NCI-H524 treated with DMSO at 0.1 percent for 48 hours (cell line): ENCODE results near the gene VKORC1L1.
"Not testable (repeated sequence)": the region's sequence is repeated elsewhere in the genome, so short reads cannot be mapped to it uniquely, and the experiment has no call there.

Experiments
- DNase-seq: peaks from one replicate; lab custom pipeline; 2025; lab: John Stamatoyannopoulos, UW

Gene VKORC1L1

DNA sequence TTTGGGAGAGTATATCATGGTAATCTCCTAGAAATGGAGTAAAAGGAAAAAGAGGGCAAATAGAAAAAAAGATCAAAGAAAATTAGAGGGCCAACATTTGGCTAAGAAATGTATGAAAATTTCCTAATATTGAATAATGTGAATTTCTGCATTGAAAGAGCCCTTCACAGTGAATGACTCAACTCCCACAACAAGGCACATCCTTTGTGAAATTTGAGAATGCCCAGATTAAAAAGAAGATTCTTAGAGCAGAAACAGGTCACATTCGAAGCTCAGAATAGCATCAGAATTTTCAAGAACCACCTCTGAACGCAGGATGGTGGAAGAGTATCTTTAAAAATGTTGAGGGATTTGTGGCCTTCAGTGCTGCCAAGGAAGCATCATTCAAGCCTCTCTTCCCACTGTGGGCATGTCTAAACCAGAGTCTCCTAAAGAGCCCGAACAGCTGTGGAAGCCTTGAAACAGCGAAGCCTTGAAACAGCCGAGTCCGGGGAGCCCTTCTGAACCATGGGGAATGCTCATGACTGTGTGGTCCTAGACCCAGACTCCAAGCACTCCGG, 65.5 kb downstream of the VKORC1L1 start:
- DNase-seq = no peak

DNA sequence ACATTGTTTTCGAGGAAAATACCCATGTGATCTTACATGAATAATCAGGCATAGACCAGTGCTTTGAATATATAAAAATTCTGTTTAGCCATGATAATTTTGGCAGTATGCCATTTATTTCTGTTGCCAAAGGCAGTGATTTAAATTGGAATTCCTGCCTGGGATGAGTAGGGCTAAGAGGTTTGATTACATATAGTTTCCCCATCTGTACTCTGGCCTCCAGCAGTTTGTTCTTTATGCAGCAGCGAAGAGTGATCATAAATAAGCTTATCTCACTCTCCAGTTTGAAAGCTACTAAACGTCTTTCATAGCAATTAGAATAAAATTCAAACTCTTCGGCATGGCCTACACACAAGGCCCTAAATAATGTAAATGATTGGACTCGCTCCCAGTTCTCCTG, 72.9 kb downstream of the VKORC1L1 start:
- DNase-seq = not testable (repeated sequence)

DNA sequence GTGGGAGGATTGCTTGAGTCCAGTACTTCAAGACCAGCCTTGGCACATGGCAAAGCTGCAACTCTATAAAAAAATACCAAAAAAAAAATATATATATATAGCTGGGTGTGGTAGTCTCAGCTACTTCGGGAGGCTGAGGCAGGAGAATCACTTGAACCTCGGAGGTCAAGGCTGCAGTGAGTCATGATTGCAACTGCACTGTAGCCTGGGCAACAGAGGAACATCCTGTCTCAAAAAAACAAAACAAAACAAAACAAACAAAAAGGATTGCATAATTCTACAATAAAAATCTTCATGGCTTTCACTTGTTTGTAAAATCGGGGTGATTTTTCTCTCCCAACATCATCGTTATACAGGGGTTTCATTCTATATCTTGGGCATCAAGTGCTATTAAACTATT, 74.0 kb downstream of the VKORC1L1 start:
- no peak for DNase-seq

DNA sequence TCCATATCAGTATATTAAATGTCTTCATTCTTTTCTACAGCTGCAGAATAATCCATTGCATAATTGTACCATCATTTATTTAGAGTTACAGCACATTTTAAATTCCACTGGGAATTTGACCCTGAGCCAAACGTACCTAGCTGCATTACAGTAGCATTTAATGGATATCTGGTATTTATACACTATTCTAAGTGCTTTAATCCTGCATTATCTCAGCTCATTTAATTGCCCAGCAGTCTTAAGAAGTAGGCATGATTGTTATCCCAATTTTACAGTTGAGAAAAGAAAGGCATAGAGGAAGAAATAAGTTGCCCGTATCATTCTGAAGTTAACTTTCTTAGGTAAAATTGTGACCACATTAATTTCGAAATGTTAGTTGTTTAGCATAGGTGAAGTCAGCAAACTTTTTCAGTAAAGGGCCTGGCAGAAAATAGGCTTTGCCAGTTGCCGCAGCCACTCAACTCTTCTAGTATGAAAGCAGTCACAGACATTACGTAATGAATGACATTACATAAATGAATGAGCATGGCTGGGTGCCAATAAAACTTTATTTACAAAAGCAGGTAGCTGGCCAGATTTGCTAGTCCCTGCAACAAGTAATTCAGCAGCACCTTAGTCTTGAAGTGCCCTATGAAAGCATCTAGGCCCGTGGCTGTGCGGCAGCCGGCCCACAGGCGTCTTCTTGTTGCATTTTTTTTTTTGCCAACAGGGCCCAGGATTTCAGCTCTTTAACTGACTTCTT, 79.1 kb downstream of the VKORC1L1 start:
- DNase-seq = no peak

DNA sequence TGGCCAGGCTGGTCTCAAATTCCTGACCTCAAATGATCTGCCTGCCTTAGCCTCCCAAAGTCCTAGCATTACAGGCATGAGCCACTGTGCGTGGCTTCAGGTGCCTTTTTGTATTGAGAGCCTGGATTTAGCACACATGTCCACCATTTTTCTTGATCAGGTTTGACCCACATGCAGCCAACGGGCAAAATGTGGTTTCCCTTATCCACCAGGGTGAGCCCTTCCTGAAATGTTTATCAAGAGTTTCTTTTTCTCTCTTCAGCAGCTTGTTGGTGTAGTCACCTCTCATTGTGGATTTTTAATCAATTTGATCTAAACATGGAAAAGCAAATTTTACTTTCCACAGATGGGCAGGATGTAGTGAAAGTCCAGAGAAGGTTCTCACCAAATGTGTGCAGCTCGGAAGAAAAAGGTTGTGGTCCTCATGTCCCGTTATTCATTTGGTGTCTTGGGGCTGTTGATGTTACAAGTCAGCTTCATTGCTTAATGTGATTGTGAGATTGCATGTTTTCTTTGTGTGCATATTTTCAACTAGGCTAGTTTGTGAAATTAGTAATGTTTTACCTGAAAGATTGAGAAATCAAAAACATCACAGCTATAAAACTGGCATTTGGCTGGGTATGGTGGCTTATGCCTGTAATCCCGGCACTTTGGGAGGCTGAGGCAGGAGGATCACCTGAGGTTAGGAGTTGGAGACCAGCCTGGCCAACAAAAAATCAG, 80.3 kb downstream of the VKORC1L1 start:
- no peak for DNase-seq

DNA sequence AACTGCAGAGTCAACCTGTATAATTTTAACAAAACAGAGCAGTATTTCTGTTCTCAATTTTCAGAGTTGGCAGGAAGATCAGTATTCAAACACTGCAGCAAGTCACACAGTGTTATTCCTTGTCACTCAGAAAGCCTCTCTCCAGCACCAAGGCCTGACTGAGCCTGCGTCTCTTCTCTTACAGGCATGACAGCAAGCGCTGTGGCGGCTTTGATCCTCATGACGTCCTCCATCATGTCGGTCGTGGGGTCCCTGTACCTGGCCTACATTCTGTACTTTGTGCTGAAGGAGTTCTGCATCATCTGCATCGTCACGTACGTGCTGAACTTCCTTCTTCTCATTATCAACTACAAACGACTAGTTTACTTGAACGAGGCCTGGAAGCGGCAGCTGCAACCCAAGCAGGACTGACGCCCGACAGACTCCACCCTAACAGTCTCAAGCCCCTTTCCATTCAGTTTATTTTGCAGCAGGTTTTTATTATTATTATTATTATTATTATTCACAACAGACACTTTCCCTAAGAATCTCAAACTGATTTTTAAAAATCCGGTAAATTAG, 81.1 kb downstream of the VKORC1L1 start:
- no peak for DNase-seq

DNA sequence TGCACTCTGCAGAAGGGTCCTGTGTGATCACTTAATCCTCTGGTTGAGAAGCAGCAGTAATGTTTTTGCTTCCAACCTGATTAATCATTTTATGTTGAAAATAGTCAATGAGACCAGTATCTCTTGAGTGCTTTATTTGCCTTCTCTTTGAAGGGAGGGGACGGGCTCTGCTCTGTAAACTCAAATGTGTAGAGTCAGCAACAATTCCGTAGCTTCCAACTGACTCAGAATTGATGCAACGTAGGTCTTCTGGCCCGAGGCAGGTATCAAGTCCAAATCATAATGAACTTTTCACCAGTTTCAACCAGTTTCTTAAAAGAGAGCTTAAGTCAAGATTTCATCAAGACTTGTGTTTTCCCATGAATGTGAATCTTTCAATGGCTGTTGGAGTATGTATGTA, 82.8 kb downstream of the VKORC1L1 start:
- no peak for DNase-seq

DNA sequence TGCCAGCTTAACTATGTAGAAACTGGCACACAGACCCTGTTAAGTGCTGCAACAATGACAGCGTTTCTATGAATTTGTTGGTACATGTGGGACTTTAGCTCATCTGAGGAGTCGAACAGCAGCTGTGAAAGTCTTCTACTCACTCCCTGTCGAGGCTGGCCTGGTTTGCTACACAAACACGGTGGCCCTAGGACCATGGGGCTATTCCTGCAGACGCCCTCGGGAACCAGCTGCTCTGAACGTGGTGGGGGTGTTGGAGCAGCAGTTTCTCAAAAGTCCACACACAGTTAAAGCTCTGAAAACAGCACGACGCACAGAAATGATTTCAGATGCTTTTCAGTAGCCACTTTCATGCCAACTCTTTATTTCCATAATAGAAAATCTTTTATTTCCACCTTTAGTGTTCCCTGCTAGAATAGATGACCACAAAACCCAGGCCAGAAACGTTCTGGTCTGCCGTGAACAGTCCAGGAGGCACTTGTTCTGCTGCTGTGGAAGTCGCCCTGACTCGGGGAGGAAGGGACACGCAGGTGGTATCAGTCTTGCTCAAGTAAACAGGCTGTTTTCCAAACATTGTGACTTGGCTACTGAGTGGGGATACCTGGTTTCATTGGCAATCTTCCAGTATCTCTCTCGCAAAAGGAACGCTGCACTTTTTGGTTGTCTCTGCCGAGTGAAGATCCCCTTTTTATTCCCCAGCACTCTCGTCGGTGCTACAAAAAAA, 87.6 kb downstream of the VKORC1L1 start:
- no peak for DNase-seq

DNA sequence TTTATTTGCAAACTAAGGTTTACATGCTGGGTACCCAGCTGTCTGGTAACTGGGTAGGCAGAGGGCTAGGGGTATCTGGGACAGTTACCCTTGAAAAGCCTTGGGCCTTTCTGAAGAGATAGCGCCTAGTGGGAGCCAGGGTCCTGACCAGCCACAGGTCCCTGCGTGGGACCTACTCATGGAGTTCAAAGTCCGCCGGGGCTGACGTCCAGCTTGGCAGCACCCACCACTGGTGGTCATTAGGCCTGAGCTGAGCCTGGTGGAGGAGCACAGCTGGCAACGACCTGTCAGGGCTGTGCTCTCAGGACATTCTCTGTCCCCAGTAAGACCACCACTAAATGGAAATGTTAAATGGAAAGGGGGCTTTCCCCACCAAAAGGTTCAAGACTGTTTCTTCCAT, 89.2 kb downstream of the VKORC1L1 start:
- DNase-seq = no peak

DNA sequence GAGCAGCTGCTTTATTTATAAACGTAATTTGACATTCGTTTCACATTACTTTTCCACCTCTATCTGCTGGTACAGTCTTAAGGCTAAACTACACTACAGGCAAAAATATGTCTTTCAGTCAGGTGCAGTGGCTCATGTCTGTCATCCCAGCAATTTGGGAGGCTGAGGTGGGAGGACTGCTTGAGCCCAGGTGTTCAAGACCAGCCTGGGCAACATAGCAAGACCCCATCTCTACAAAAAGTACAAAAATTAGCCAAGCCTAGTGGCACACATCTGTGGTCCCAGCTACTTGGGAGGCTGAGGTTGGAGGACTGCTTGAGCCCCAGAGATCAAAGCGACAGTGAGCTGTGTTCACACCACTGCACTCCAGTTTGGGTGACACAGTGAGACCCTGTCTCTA, 91.8 kb downstream of the VKORC1L1 start:
- DNase-seq = not testable (repeated sequence)

DNA sequence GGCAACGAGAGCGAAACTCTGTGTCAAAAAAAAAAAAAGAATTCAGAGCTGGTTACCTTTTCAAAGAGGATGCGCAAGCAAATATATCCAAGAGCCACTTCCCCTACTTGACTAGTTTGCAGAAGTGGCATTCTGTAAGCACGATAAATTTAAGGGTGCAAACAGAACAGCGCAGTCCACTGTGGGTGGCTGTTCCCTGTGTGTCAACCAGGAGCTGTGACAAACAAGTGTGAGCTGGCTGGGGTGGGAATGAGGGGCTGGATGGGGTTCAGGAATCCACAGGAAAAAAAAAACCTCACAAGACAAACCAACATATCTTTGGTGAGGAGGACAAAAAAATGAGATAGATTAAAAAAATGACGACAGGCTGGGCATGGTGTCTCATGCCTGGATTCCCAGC, 93.3 kb downstream of the VKORC1L1 start:
- no peak for DNase-seq

DNA sequence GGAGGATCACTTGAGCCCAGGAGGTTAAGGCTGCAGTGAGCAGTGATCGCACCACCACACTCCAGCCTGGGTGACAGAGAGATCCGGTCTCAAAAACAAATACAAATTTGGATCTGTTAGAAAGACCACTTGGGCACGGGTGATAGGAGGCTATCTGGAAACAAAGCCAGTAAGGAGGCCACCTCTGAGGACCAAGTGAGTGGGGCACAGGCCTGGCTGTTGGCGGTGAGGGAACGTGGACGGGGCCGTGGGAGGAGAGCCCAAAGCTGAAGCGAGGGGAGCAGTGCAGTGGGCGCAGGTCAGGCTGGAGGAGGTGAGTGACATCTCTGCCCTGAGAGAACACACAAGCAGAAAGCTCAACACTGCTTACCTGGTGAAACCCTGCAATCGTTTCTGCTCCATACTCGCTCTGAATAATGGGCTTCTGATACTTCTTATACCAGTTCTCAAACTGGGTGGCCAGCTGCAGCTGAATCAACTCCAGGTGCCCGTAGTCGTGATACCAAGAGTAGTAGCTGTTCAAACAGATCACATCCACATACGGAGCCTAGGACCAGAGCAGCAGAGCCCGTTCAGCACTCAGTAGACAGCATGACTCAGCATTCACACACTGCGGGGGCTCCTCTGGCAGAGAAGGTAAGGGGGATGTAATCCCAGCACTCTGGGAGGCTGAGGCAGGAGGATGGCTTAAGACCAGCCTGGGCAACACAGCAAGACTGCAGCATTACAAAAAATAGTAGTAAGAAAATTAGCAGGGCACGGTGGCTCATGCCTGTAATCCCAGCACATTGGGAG, 94.7 kb downstream of the VKORC1L1 start:
- no peak for DNase-seq

DNA sequence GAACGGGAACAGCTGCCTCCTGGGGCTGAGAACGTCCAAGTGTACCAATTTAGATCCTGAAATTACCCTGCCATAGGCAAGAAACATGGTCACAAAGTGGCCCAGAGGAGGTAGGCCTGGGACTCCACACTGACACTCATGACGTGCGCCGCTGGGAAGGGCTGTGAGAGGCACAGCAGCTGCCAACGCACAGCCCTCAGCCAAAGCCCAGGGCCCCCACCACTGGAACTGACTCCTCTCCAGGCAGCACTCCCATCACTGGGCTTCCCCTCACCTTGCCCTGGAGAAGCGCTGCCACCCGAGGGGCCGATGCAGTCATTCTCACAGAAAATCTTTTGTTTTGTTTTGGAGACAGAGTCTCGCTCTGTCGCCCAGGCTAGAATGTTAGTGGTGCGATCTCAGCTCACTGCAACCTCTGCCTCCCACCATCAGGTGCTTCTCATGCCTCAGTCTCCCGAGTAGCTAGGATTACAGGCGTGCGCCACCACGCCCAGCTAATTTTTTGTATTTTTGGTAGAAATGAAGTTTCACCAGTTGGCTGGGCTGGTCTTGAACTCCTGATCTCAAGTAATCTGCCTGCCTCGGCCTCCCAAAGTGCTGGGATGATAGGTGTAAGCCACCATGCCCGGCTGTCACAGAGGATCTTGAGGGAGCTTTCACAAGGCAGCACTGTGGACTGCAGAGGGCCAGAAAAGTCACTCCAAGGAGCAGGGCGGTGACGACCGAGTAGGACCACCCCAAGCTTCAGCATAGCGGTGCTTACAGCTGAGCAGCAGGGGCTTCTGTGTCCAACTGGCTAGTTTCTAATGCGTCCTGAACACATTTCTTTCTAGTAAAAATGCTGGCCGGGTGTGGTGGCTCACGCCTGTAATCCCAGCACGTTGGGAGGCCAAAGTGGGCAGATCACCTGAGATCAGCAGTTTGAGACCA, 95.6 kb downstream of the VKORC1L1 start:
- no peak for DNase-seq

DNA sequence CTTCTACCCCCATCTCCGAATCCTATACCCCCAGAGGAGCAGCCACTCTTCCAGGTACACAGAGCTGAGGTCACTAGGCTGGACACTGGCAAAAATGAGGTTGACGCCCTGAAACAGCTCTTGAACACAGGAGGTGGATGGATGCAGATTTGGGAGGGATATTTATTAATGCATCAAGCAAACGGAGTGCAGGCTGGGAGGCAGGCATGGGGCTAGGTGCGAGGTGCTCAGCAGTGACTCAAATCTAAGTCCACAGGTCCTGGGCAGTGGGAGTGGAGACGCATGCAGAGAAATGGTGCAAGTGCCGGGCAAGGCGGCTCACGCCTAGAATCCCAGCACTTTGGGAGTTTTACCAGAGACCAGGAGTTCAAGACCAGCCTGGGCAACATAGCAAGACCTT, 98.1 kb downstream of the VKORC1L1 start:
- DNase-seq = no peak

DNA sequence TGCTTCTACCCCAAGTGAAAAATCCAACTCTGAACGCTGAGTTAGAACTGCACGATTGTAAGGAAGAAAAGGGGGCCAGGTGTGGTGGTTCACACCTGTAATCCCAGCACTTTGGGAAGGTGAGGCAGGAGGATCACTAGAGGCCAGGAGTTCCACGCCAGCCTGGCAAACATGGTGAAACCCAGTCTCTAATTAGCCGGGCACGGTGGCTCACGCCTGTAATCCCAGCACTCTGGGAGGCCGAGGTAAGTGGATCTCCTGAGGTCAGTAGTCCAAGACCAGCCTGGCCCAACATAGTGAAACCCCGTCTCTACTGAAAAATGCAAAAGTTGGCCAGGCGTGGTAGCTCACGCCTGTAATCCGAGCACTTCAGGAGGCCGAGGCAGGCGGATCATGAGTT, 100.1 kb downstream of the VKORC1L1 start:
- DNase-seq = no peak

DNA sequence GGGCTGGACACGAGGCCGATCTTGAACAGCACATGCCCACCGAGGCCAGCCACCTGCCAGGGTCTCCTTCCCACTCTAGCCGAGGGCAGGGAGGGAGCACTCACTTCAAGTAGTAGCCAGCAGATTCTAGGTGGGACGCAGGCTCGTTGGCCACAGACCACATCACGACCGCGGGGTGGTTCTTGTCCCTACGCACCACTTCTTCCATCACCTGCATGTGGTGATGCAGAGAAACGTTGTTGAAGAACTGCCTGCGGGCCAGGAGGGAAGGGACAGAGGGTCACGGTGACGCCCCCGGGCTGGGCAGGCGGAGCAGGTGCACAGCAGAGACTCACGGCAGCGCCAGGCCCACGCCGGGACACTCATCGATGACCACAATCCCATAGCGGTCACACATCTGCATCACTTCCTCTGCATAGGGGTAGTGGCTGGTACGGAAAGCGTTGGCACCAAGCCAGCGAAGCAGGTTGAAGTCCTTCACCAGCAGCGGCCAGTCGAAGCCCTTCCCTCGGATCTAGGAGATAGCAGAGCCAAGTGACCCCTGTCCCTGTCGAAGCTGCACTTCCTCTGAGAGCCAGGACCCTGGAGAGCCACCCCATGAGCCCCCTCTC, 101.4 kb downstream of the VKORC1L1 start:
- no peak for DNase-seq

DNA sequence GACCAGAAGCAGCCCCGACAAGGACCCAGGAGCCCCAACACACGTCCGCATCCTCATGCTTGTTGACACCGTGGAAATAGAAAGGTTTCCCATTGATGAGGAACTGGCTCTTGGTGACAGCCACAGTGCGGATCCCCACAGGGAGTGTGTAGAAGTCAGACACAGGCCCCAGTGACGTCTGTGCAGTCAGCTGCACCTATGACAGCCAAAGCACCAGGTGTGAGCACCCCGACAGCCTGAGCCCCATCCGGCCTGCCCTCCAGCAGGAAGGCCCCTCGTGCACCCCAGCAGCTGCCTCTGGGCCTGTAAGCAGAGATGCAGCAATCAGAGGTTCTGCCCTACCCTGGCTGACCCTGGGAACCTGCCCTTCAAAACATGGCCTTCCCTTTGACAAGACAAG, 102.0 kb downstream of the VKORC1L1 start:
- DNase-seq = no peak

DNA sequence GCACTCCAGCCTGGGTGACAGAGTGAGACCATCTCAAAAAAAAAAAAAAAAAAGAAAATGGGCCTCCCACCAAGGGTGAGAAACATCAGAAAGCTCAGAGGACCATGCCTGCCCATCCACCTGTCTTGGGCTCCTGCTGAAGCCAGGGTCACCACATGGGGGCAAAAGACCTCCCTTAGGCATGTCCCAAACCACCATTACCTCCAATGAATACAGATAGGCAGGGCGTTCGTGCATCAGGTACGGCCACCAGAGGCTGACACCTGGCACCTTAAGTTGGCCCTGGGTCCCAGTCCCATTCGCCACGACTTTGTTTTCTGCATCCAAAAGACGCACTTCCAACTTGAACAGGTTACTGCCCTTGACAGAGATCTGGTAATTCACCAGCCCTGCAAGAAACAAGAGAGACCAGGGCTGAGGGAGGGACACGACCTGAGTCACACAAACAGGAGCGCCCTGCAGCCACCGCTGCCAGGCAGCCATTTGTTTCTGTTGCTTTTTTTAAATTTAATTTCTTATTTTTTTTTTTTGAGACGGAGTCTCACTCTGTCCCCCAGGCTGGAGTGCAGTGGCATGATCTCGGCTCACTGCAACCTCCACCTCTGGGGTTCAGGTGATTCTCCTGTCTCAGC, 103.1 kb downstream of the VKORC1L1 start:
- DNase-seq = no peak

DNA sequence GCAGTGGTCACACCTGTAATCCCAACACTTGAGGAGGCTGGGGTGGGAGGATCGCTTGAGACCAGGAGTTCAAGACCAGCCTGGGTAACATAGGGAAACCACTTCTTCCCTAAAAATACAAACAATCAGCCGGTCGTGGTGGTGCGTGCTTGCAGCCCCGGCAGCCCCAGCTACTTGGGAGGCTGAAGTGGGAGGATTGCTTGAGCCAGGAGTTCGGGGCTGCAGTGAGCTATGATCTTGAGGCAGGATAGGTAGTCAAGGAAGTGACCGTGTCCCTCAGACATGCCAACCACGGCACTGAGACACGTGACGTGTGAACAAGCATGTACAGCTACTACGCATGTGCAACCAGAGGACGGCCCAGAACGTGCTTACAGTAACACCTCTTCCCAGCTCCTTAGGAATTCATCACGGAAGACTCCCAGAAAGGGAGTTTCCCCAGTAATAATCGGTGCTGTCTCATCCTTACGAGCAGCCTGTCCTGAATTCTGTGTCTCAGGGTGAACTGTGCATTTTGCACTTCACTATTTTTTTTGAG, 103.9 kb downstream of the VKORC1L1 start:
- no peak for DNase-seq
